LNCaP clone FGC (cell line): ENCODE results near the gene EPB41.
"Not testable (repeated sequence)": the region's sequence is repeated elsewhere in the genome, so short reads cannot be mapped to it uniquely, and the experiment has no call there.

ENCODE experiments used
- DNase-seq: peaks from one replicate; pipeline ENCODE4 v3.0.0-alpha.2; 2011; ENCODE audit warnings: low read depth
- H3K4me3 ChIP-seq: 2 replicates; pipeline ENCODE4 v1.5.1; 2011; ENCODE audit warnings: mild to moderate bottlenecking, low read depth, low read length, control low read depth
- CTCF ChIP-seq: IDR thresholded peaks from 2 replicates; pipeline ENCODE4 v1.5.1; 2012; ENCODE audit warnings: mild to moderate bottlenecking; ENCODE audit not compliant: control insufficient read depth, insufficient read depth; ENCODE audit errors: extremely low read depth

The EPB41 gene

GRCh38 chr1:28934676-28935075 lies 20.3 kb downstream of the EPB41 start:
- H3K4me3 ChIP-seq, result no peak overlapping the region
- DNase-seq, result no peak
- TF ChIP-seq CTCF, result no peak

GRCh38 chr1:28935293-28935692 lies 20.9 kb downstream of the EPB41 start:
- H3K4me3 ChIP-seq, result no peak overlapping the region
- no peak for TF ChIP-seq CTCF
- DNase-seq, result no peak

- no peak for TF ChIP-seq CTCF
- no peak overlapping the region for H3K4me3 ChIP-seq
- no peak for DNase-seq
Measured at GRCh38 chr1:28936094-28936493, 21.7 kb downstream of the EPB41 start.

GRCh38 chr1:28936528-28936927 lies 22.2 kb downstream of the EPB41 start:
- no peak for TF ChIP-seq CTCF
- DNase-seq, result no peak
- no peak overlapping the region for H3K4me3 ChIP-seq

- not testable (repeated sequence) for H3K4me3 ChIP-seq, DNase-seq
Measured at GRCh38 chr1:28943581-28943980, 29.2 kb downstream of the EPB41 start.

GRCh38 chr1:28950006-28950405 lies 35.6 kb downstream of the EPB41 start:
- DNase-seq, result no peak
- no peak overlapping the region for H3K4me3 ChIP-seq
- no peak for TF ChIP-seq CTCF

GRCh38 chr1:28950449-28950848 lies 36.1 kb downstream of the EPB41 start:
- DNase-seq, result no peak
- H3K4me3 ChIP-seq, result no peak overlapping the region
- TF ChIP-seq CTCF, result no peak

GRCh38 chr1:28954126-28954726 lies 39.9 kb downstream of the EPB41 start:
- DNase-seq, result no peak
- no peak for TF ChIP-seq CTCF
- H3K4me3 ChIP-seq, result no peak overlapping the region
